Suprapubic skin (tissue), 3 donors: ENCODE data around the gene ALOX15.

Source experiments
- CTCF ChIP-seq, 2 donors: fragments of 200-600 bp in 1 of 2; fragments of 450-650 bp in 1 of 2; sonication (generic) in 1 of 2; IDR thresholded peaks; one replicate each; pipeline ENCODE4 v1.5.1; 2016 to 2019; ENCODE audit warnings: antibody characterized with exemption in 2 of 2, mild to moderate bottlenecking in 1 of 2, moderate library complexity in 1 of 2
- POLR2A ChIP-seq, 2 donors: fragments of 450-650 bp; IDR thresholded peaks; one replicate each; pipeline ENCODE4 v1.6.1; 2017; ENCODE audit warnings: antibody characterized with exemption in 2 of 2, mild to moderate bottlenecking in 2 of 2, moderate library complexity in 2 of 2

GRCh38 chr17:4582691-4583090 is 58.8 kb downstream of the ALOX15 start:
- no peak for TF ChIP-seq POLR2A (IDR thresholded peaks at IDR 0.05)
- no peak for TF ChIP-seq CTCF (IDR thresholded peaks at IDR 0.05)
